Activated T-helper 1 cell treated with anti-CD3 and anti-CD28 coated beads, Interleukin-2, amount 50 U/mL, for 16 hours (primary cell): ENCODE measurements around the gene PKNOX2.

Experiments
- DNase-seq, 2 donors: peaks; one replicate each; pipeline ENCODE4 v3.0.0-alpha.2; 2020; ENCODE audit warnings: low read depth in 1 of 2, low spot score in 1 of 2

PKNOX2 gene

GRCh38 chr11:125280646-125281045 is 116.1 kb downstream of the PKNOX2 start:
- no peak for DNase-seq

DNA sequence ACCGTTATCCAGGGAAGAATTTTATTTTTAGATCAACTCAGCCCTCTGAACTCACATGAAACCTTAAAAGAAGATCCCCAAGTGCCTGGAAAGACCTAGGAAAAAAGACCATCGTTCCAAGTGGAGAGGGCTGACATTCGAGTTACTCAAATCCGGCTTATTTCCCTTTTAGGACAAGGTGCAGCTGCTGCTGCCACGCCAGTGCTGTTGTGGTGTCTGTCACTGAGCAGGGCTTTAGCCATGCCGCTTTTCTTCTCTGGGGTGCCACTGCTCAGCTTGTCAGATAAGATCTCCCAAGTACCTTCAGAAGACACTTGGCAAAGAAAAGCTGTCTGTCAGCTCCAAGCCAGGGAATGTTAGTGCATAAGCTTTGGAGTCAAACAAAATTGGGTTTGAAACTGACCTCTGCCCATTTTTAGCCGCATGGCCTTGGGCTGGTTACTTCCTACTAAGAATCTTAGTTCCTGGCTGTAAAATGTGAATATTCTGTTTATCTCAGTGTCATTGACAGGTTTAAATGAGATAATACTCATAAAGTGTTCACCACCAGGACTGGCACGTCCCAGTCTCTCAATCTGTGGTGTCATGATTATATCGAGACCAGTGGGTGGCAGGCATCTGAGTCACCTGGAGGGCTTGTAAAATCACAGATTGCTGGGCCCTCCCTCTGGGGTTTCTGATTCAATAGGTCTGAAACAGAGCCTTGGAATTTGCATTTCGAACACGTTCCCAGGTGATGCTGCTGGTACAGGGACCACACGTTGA is 117.5 kb downstream of the PKNOX2 start:
- DNase-seq: no peak

GRCh38 chr11:125282596-125282914 is 118.0 kb downstream of the PKNOX2 start:
- DNase-seq: no peak

DNA sequence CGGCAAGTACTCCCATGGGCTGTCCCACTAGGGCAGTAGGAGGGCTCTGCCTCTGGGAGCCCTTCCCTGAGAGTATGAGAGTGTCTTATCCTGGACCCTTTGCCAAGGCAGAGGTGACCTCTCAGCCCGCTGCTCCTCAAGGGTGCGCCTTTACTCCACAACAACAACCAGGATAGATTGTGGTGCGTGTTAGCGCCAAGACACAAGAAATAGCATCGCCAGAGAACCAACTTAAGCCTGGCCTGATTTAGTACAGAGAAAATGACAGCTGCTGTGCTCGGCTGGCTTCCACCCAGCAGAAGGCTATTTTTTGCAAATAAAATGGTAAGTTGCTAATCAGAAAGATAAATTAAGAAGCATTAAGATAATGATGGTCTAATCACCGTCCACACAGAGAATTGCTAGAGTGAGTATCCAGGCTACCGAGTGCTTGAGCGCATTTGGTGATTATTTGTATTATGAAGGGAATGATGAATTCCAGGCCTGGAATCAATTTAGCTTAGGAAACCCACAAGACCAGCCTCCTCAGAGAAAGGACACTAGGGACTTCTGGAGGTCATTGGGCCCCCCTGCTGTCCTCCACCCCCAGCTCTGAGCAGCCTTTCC is 119.8 kb downstream of the PKNOX2 start:
- DNase-seq: no peak

DNA sequence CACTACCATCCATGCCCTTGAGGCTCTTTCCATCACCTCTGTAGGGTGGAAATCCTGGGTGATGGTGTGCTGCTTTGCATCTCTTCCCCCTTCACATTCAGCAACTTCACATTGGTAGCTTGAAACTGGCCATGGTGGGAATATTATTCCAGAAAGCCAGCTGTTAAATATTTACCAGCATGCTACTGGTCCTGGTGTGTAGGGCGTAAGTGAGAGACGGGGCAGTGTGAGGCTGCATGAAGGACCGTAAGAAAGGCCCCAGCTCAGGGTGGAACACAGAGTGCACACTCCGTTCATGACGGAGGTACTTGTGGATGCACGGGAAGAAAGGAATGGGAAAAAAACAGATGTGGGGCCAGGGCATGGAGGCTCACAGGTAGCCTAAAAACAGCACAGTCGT is 121.3 kb downstream of the PKNOX2 start:
- DNase-seq: no peak

DNA sequence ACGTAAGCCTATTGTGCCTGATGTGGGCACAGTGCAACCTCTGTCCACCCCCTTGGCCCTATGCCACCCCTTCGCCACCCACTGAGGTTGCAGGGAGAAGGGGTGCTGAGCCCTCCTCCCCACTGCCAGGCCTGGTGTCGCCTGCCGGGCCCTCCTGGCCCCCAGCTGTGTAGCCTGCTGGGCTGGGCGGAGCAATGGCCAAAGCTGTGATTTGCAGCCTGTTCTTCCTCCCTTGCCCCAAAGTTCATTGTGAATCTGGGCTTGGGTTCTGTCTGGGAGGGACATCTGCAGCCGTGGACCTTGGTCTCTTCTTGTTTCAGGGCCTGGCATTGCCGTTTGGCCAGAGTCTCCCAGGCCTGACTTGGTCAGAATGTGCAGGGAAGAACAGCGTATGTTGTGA is 121.9 kb downstream of the PKNOX2 start:
- DNase-seq: no peak

DNA sequence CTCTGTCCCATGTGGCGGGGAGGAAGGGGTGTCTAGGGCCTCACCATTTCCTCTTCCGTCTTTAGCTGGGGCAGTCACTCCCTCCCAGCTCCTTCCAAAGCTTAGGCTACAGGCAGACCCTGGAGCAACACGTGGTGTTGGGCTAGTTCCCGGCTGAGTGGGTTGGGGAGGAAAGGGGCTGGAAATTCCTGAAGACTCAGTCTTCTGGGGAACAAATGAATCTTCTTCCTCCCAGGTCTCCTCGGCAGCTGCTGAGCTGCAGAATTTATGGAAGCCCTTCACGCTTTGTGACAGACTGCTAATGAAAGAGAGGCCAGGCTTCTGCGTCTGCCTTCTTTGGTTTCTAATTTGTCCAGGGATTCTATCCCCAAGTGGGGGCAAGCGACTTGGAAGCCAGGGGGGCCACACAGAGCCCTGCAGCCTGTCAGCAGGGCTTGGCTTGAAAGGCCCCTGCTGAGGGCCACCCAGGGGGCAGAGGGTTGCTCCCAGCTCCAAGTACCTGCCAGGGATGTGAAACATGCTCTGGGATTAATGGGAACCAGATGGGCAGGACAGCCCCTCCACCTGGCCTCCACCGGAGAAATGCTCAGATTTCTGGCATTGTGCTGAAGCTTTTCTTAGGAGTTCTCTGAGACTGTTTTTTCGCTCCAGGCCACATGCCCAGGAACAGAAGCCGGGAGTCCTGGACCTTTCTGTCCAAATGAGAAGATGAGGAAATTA is 123.1 kb downstream of the PKNOX2 start:
- DNase-seq: no peak

GRCh38 chr11:125289419-125290098 is 125.0 kb downstream of the PKNOX2 start:
- no peak for DNase-seq

DNA sequence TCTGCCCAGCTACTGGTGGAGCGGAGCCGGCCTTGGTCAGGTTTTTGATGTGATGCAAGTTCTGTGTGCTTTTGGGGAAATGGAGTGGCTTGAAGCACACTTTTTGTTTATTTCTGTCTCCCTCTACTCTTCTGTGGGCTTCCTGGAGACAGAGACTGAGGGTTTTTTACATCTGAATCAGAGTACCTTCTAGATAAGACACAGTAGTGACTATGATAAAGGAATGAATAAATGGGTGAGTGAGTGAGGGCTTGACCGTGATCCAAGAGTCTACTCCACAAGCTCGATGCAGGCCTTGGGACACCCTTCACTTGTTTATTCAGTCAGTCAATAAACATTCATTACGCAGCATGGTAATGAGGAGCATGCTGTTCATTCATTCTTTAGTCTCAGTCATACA is 125.7 kb downstream of the PKNOX2 start:
- no peak for DNase-seq

DNA sequence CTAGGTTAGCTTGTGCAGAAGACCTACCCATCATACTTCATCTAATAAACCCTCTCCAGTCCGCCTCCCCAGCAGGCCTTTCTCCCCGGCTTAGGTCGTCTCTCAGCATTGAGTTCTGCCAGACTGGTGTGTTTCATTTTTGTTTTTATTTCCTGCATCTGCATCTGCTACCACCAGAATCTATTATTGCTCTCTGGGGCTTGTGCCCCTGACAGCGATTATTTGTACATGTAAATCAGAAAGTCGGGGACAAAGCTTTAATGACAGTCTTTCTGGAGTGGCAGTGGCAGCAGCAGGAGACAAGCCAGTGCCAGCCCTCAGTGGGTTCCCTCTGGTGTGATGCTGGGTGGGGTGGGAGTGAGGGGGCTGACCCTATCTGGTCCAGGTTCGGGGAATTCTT is 127.5 kb downstream of the PKNOX2 start:
- no peak for DNase-seq

DNA sequence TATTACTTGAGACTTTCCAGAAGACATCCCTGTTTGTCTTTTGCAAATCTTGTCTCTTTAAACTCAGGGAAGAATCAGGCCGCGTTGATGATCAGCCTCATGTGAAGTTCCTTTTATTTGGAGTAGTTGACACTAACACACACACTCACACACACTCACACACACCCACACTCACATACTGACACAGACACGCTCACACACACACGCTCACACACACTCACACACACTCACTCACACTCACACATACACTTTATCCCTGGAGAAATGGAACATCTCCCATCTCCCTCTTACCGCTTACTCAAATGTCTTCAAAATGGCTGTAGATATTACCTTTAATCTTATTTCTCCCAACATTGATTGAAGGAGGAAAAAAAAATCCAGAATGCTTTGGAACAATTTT is 129.0 kb downstream of the PKNOX2 start:
- no peak for DNase-seq

DNA sequence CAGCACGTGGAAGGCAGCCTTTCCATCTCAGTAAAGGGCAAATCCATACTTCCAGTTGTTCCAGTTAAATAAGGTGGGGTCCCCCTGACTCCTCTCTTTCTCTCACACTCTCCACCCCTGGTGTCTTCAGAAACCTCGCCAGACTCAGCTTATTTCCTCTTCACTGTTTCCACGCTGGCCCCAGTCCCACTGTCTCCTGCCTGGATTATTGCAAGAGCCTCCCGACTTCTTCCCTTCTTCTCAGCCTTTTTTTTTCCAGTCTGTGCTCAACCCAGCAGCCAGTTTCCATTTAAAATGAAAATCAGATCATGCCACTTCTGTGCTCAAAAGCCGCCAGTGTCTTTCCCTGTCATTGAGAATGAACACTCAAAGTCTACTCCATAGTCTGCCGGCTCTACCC is 131.4 kb downstream of the PKNOX2 start:
- no peak for DNase-seq

DNA sequence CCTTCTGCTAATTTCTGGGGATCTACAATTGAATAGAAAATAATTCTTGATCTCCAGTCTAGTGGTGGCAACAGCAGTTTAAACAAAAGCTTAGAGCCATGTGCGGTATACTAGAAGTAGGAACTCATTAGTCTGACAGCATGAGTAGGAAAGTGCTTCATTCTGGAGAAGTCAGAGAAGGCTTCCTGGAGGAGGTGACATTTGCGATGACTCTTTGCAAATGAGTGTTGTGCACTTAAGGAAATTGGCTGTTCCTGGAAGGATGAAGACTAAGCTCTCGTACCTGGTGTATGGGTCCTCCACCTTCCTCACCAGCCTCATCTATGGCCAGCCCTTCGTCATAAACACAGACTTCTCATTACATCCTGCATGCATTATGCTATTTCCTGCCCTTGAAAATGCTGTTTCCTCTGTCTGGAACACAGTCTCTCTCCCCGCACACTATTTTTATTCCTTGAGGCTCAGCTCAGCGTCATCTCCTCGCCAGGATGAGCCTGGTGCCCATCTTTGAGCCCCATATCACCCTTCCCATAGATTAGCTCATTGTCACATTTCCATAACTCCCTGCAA is 132.9 kb downstream of the PKNOX2 start:
- no peak for DNase-seq

- no peak for DNase-seq
Measured at GRCh38 chr11:125299061-125299615, 134.6 kb downstream of the PKNOX2 start.

DNA sequence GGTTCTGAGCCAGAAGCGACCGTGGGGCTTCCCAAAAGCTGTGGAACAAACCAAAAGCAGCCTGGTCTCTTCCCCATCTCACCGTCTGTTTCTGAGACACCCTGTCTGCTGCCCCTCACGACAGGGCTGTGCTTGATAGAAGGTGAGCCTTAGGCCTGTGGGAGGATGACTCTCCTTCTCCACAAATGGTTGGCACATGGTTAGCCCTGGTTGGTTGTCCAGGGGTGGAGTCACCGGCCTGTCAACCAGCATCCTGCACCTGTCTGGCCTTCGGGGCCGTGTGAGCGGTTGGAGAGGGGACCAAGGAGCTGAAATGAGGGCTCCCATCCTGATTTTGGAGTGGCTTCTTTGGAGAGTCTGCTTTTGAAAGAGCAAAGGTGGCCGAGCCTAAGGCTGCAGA is 135.3 kb downstream of the PKNOX2 start:
- no peak for DNase-seq

DNA sequence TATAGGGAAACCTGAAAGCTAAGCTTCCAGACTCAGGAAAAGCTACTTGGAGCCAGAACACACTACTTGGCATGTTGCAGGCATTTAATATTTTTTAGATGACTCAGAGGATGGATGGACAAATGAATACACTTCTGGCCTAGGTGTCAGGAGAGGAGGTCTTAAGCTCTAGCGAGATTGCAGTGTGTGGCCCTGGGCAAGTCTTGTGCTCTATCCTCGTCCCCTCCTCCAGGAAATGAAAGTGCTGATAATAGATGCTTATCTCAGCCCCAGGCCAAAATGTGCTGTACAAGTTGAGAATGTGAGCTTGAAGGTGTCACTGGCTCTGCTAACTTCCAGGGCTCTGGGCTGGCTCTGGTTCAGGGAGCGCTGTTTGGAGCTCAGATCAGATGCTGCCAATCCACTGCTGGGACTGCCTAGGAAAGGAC is 136.3 kb downstream of the PKNOX2 start:
- DNase-seq: no peak

DNA sequence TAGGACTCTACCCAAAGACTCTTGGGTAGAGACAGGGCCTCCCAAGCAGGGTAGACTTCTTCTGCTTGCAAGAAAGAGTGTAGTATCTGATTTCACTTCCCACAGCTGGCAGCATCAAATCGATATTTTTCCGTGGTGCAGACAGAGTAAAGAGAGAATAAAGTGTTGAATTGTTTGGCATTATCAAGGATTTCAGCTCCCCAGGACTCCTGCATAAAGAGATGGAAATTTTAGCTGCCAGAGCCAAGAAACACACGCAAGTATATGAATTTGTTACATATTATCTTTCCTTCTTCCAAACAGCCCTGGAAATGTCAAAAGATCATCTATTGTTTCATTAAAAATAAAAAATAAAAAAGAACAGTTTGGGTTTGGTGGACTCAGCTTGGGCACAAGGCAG is 136.8 kb downstream of the PKNOX2 start:
- DNase-seq: no peak

DNA sequence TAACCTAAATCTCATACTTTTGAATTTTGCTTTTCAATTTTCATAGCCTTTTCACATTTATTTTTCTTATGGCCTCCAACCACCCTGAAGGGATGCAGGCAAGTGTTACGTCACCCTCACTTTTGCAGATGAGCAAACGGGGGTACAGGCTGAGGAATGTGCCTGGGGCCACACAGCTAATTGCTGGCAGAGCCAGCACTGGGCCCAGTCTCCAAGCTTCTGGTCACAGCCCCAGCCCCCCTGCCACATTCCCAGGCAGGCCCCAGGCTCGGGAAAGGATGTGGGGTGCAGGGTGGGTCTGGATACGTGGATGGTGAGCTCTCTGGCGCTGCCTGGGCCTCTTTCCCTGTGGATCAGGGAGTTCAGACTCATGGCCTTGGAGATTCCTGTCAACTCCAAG is 138.6 kb downstream of the PKNOX2 start:
- no peak for DNase-seq

DNA sequence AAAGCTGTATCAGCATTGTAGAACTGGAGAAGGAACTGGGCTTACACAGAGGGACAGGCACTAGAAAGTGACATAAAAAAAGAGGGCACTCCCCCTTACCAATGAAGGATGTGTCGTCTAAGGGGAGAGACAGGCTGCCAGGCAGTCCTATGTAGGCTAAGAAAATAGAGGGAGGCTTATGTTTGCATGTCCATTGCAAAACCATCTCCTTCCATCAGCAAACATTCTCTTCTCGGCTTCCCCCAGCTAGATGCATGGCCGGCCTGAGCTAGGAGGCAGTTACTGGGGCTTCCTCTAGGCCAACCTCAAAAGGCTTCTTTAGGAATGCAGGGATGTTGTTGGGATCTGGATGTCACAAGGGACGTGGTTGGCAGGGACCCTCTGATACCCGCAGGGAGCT is 139.1 kb downstream of the PKNOX2 start:
- DNase-seq: no peak

DNA sequence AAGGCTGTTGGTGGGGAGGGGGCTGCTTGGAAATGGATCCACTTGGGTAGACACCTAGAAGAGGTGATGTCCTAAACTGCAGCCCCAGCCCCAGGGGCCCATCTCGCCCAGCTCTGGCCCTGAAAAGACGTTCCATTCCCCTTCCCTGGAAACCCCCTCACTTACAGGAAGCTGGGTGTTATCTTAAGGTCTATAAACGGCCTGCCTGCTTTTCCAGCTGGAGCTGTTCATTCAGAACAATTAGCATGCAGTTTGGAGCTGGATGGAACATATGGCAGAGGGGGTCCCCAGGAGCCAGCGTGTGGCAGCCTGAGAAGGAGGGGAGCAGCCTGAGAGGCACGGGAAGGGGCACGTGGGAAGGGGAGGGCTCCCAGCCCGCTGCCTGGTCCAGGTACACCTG is 139.6 kb downstream of the PKNOX2 start:
- no peak for DNase-seq

DNA sequence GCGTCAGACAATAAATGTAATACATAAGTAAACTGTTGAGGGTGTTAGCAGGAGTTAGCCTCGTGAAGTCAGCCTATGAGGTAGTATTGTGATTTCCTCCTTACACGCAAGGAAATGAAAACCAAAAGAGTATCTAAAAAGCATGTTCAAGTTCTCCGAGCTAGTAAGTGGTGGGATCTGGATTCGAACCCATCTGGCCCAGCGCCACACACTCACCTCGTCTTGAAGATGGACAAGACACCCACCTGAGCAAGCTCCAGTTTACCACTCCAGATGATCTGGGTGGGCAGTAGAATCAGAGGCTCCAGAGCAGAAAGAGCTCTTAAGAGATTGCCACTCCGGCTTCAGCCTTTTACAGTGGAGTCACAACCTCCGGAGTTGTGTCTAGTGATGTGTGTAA is 140.3 kb downstream of the PKNOX2 start:
- no peak for DNase-seq
